Loucy (cell line): ENCODE measurements around the gene ZNF438.

ENCODE experiments used
- H2AFZ ChIP-seq: fragments of 200-600 bp; sonication (generic); 2 replicates; pipeline ENCODE4 v1.6.0; 2016; ENCODE audit warnings: antibody characterized with exemption, mild to moderate bottlenecking, low read length, moderate library complexity
- H3F3A ChIP-seq: fragments of 200-600 bp; 2 replicates; pipeline ENCODE4 v1.6.0; 2016; ENCODE audit warnings: antibody characterized with exemption, low read depth, mild to moderate bottlenecking
- H3K27me3 ChIP-seq: fragments of 200-600 bp; sonication (generic); 2 replicates; pipeline ENCODE4 v1.6.1; 2014; ENCODE audit warnings: low read length, mild to moderate bottlenecking; ENCODE audit not compliant: insufficient read depth, poor library complexity, severe bottlenecking
- H3K36me3 ChIP-seq: fragments of 200-600 bp; sonication (generic); 2 replicates; pipeline ENCODE4 v1.6.1; 2016; ENCODE audit warnings: low read length; ENCODE audit not compliant: insufficient read depth
- H3K4me1 ChIP-seq: fragments of 200-600 bp; sonication (generic); 2 replicates; pipeline ENCODE4 v1.5.1; 2014; ENCODE audit warnings: low read length, mild to moderate bottlenecking; ENCODE audit not compliant: insufficient read depth, poor library complexity, severe bottlenecking
- H3K4me2 ChIP-seq: fragments of 200-600 bp; sonication (generic); 2 replicates; pipeline ENCODE4 v1.6.0; 2014; ENCODE audit warnings: antibody characterized with exemption, low read length, low read depth, mild to moderate bottlenecking; ENCODE audit not compliant: poor library complexity, severe bottlenecking
- H3K4me3 ChIP-seq: fragments of 200-600 bp; sonication (generic); 2 replicates; pipeline ENCODE4 v1.5.1; 2014; ENCODE audit warnings: low read length, mild to moderate bottlenecking, mixed read lengths; ENCODE audit not compliant: poor library complexity, severe bottlenecking
- H3K79me2 ChIP-seq: fragments of 200-600 bp; sonication (generic); 2 replicates; pipeline ENCODE4 v1.6.1; 2014; ENCODE audit warnings: low read length; ENCODE audit not compliant: insufficient read depth
- H3K9ac ChIP-seq: fragments of 200-600 bp; sonication (generic); 2 replicates; pipeline ENCODE4 v1.6.0; 2014; ENCODE audit warnings: mild to moderate bottlenecking, low read depth, low read length, moderate library complexity; ENCODE audit not compliant: poor library complexity, severe bottlenecking
- H3K9me2 ChIP-seq: fragments of 200-600 bp; sonication (generic); replicated peaks from 2 replicates; pipeline ENCODE4 v1.6.1; 2016; ENCODE audit warnings: low read depth, low read length, mixed read lengths
- H3K9me3 ChIP-seq: fragments of 200-600 bp; sonication (generic); 2 replicates; pipeline ENCODE4 v1.6.1; 2014; ENCODE audit warnings: mild to moderate bottlenecking, antibody characterized with exemption, low read length, low read depth; ENCODE audit not compliant: insufficient read depth
- H4K20me1 ChIP-seq: fragments of 200-600 bp; sonication (generic); 2 replicates; pipeline ENCODE4 v1.6.0; 2014; ENCODE audit warnings: antibody characterized with exemption, low read length, mild to moderate bottlenecking; ENCODE audit not compliant: insufficient read depth, poor library complexity, severe bottlenecking
- EZH2phosphoT487 ChIP-seq: fragments of 200-600 bp; IDR thresholded peaks from 2 replicates; pipeline ENCODE4 v1.6.1; 2018; ENCODE audit warnings: antibody characterized with exemption, mild to moderate bottlenecking, moderate library complexity, borderline replicate concordance
- TF ChIP-seq, protein P1 (sequence below): fragments of 200-600 bp; sonication (generic); conservative IDR thresholded peaks from 2 replicates; pipeline ENCODE4 v1.5.1; 2014; ENCODE audit warnings: mild to moderate bottlenecking, antibody characterized with exemption, low read length

The ZNF438 gene

DNA sequence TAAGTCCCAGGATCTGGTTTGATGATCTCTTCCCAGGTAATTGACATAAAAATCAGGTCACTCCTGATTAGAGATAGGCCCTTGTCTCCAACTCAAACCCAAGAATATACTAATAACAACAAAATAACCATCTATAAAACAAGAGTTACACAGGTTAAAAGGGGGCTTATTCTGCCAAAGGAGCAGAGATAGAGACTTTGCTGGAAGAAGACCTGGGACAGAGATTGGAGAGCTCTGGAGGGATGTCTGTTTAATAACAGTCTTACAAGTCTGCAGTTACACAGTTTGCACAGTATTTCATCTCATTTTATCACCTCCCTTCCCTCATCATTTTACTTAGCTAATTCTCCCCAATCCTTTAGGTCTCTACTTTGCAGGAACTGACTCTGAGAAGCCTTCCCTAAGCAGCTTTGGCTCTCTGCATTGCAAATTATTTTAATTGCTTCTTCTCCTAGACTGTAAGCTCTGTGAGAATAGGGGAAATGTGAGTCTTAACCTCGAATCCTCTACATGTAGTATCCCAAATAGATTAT lies 3.7 kb upstream of the ZNF438 start:
- TF ChIP-seq, protein P1, sequence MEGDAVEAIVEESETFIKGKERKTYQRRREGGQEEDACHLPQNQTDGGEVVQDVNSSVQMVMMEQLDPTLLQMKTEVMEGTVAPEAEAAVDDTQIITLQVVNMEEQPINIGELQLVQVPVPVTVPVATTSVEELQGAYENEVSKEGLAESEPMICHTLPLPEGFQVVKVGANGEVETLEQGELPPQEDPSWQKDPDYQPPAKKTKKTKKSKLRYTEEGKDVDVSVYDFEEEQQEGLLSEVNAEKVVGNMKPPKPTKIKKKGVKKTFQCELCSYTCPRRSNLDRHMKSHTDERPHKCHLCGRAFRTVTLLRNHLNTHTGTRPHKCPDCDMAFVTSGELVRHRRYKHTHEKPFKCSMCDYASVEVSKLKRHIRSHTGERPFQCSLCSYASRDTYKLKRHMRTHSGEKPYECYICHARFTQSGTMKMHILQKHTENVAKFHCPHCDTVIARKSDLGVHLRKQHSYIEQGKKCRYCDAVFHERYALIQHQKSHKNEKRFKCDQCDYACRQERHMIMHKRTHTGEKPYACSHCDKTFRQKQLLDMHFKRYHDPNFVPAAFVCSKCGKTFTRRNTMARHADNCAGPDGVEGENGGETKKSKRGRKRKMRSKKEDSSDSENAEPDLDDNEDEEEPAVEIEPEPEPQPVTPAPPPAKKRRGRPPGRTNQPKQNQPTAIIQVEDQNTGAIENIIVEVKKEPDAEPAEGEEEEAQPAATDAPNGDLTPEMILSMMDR: no peak
- no peak for TF ChIP-seq EZH2phosphoT487
- 0 out of 2 replicates have a peak, but pooled peaks cover 3% of the 10 kb centered on the region for H3K79me2 ChIP-seq
- no peaks in the 10 kb centered on the region for H3K9me3 ChIP-seq
- no peaks in the 10 kb centered on the region for H3K9me2 ChIP-seq
- H4K20me1 ChIP-seq: no peaks in the 10 kb centered on the region
- H3K4me3 ChIP-seq: no peak overlapping the region
- no peaks in the 10 kb centered on the region for H3K27me3 ChIP-seq
- H2AFZ ChIP-seq: no peak overlapping the region
- no peaks in the 10 kb centered on the region for H3F3A ChIP-seq
- H3K4me2 ChIP-seq: no peak overlapping the region
- H3K36me3 ChIP-seq: no peaks in the 10 kb centered on the region
- peaks cover 13% of the 10 kb centered on the region for H3K4me1 ChIP-seq
- H3K9ac ChIP-seq: no peak overlapping the region

DNA sequence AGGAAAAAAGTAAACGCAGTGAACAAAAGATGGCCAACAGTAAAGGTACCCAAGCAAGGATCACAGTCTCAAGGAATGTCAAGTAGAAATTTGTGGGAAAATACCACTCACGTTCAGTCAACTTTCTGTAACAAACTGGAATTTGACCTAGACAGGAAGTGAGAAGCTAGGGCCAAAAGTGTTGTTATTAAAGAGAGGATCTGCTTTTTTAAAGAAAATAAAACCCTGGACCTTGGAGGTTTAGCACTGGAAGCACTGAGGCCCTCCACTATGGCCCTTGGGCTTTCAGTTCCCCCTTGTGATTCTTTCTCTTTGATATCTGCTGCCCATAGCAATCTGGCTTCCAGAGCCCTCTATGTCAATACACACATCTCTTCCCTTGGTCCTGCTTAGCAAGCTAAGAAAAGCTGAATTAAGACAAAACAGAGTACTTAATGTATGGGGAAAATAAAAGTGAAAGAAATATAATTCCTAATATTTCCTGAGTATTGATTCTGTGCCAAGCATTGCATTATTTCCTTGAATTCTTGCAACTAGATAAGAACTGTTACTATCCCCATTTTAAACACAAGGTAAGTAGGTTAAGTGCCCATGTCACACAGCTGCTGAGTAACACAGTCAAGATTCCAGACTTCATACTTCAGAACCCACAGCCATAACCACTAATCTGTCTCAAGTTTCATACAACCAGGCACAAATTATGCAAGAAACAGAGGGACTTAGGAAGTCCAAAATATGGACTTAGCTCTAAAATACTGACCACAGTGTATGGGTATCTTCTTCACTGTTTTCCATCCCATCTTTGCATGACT lies 2.6 kb upstream of the ZNF438 start:
- TF ChIP-seq, protein P1: no peak
- no peak for TF ChIP-seq EZH2phosphoT487
- no peaks in the 10 kb centered on the region for H3K9me2 ChIP-seq
- H4K20me1 ChIP-seq: no peaks in the 10 kb centered on the region
- H3K27me3 ChIP-seq: no peaks in the 10 kb centered on the region
- H3K4me3 ChIP-seq: no peak overlapping the region
- H3K4me2 ChIP-seq: peak overlapping the region; percentile 5
- H3K36me3 ChIP-seq: no peaks in the 10 kb centered on the region
- H3K9me3 ChIP-seq: no peaks in the 10 kb centered on the region
- no peaks in the 10 kb centered on the region for H3F3A ChIP-seq
- H3K4me1 ChIP-seq: peaks cover 16% of the 10 kb centered on the region
- peak overlapping the region; percentile 63 for H2AFZ ChIP-seq
- H3K79me2 ChIP-seq: 0 out of 2 replicates have a peak, but pooled peaks cover 3% of the 10 kb centered on the region
- no peak overlapping the region for H3K9ac ChIP-seq

DNA sequence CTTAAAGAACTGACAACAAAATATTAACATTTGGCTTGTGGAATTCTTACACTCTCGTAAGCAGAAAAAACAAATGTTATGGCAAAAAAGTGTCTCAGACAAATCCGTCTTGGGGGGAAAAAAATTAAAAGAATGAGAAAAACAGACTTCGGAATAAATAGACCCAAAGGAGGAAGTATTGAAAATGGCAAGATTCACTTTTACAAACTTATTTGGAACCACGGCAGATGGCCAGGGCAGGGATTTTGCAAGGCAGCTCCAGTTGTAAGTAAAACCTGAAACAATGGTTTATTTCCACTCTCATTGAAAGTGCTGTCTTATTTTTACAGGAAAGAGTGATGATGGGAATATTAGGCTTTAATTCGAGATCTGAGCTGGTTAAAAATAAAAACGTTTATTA lies 1.5 kb upstream of the ZNF438 start:
- H3K4me3 ChIP-seq: peak overlapping the region; percentile 86
- no peak overlapping the region for H3K9ac ChIP-seq
- no peaks in the 10 kb centered on the region for H3K9me2 ChIP-seq
- no peaks in the 10 kb centered on the region for H3F3A ChIP-seq
- no peaks in the 10 kb centered on the region for H3K36me3 ChIP-seq
- H3K4me2 ChIP-seq: peak overlapping the region; percentile 85
- no peak overlapping the region for H2AFZ ChIP-seq
- H3K9me3 ChIP-seq: no peaks in the 10 kb centered on the region
- H4K20me1 ChIP-seq: no peaks in the 10 kb centered on the region
- 0 out of 2 replicates have a peak, but pooled peaks cover 3% of the 10 kb centered on the region for H3K79me2 ChIP-seq
- H3K27me3 ChIP-seq: no peaks in the 10 kb centered on the region
- no peak for TF ChIP-seq EZH2phosphoT487
- TF ChIP-seq, protein P1: no peak
- H3K4me1 ChIP-seq: peaks cover 16% of the 10 kb centered on the region
